Urothelium cell line (cell line): Measurements from ENCODE around the gene TTC3.
"Not testable (repeated sequence)": the region's sequence is repeated elsewhere in the genome, so short reads cannot be mapped to it uniquely, and the experiment has no call there.

ENCODE experiments used
- DNase-seq: peaks from one replicate; pipeline ENCODE4 v3.0.0; 2011; ENCODE audit warnings: low spot score, mixed read lengths
- FAIRE-seq: peaks from 2 replicates; lab custom pipeline; 2011; peaks lifted over from hg19 to GRCh38; lab: Jason Lieb, UNC

TTC3 gene

GRCh38 chr21:37085726-37086125 is 12.7 kb downstream of the TTC3 start:
- no peak for DNase-seq
- no peak for FAIRE-seq

- FAIRE-seq (no peak), DNase-seq (no peak)
These were observed 14.1 kb downstream of the TTC3 start for GRCh38 chr21:37087188-37087587.

GRCh38 chr21:37088186-37088735 is 15.2 kb downstream of the TTC3 start:
- no peak for FAIRE-seq
- no peak for DNase-seq

GRCh38 chr21:37093977-37094376 is 20.9 kb downstream of the TTC3 start:
- DNase-seq (no peak), FAIRE-seq (no peak)

- no peak for FAIRE-seq
- no peak for DNase-seq
These were observed 22.8 kb downstream of the TTC3 start for GRCh38 chr21:37095821-37096220.

GRCh38 chr21:37098751-37099150 is 25.7 kb downstream of the TTC3 start:
- DNase-seq (no peak), FAIRE-seq (no peak)

- DNase-seq (no peak), FAIRE-seq (no peak)
These were observed 27.3 kb downstream of the TTC3 start for GRCh38 chr21:37100316-37100715.

- FAIRE-seq (no peak), DNase-seq (no peak)
These were observed 28.3 kb downstream of the TTC3 start for GRCh38 chr21:37101384-37101783.

- not testable (repeated sequence) for FAIRE-seq
These were observed 29.7 kb downstream of the TTC3 start for GRCh38 chr21:37102746-37103145.

GRCh38 chr21:37106998-37107397 is 33.9 kb downstream of the TTC3 start:
- FAIRE-seq = no peak
- no peak for DNase-seq

More at GRCh38 chr21:37102746-37103145, 29.7 kb downstream of the TTC3 start:
- DNase-seq = not testable (repeated sequence)

- not testable (repeated sequence) for DNase-seq
These were observed 38.0 kb downstream of the TTC3 start for GRCh38 chr21:37111029-37111428.

GRCh38 chr21:37114301-37114700 is 41.2 kb downstream of the TTC3 start:
- DNase-seq, FAIRE-seq: not testable (repeated sequence)

More at GRCh38 chr21:37111029-37111428, 38.0 kb downstream of the TTC3 start:
- FAIRE-seq = not testable (repeated sequence)

- not testable (repeated sequence) for DNase-seq
These were observed 43.4 kb downstream of the TTC3 start for GRCh38 chr21:37116459-37116858.

GRCh38 chr21:37117204-37117603 is 44.1 kb downstream of the TTC3 start:
- DNase-seq (no peak), FAIRE-seq (no peak)

More at GRCh38 chr21:37116459-37116858, 43.4 kb downstream of the TTC3 start:
- FAIRE-seq = not testable (repeated sequence)

- DNase-seq = no peak
- no peak for FAIRE-seq
These were observed 45.3 kb downstream of the TTC3 start for GRCh38 chr21:37118187-37118826.

- DNase-seq (no peak), FAIRE-seq (no peak)
These were observed 46.6 kb downstream of the TTC3 start for GRCh38 chr21:37119421-37120218.

GRCh38 chr21:37128076-37128475 is 55.0 kb downstream of the TTC3 start:
- no peak for DNase-seq
- FAIRE-seq = no peak

GRCh38 chr21:37130971-37131370 is 57.9 kb downstream of the TTC3 start:
- no peak for DNase-seq
- no peak for FAIRE-seq

- DNase-seq (no peak), FAIRE-seq (no peak)
These were observed 63.2 kb downstream of the TTC3 start for GRCh38 chr21:37136261-37136660.

- DNase-seq (no peak), FAIRE-seq (no peak)
These were observed 63.7 kb downstream of the TTC3 start for GRCh38 chr21:37136744-37137143.

- FAIRE-seq (no peak), DNase-seq (no peak)
These were observed 66.1 kb downstream of the TTC3 start for GRCh38 chr21:37139154-37139553.

GRCh38 chr21:37139902-37140301 is 66.8 kb downstream of the TTC3 start:
- DNase-seq = no peak
- FAIRE-seq = no peak
